Measurements from ENCODE around the gene RAB7B.

Gene RAB7B

DNA sequence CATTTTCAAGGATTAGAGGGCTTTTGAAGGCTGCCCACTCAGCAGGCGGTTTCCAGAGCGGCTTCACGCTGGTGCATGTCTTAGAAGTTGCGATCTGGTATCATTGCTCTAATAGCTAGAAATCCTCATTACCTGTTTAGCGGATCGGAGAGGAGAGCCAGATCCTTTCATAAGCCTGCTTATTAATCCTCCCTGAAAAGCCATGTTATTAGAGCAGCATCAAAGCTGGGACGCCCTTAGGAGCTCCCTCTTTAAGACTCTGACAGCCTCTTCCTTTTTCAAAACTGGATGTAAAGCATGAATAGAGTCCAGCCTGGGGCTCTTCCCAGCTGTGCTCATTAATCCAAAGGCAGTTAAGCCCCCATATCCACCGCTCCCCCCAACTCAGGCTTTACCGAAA, 34.4 kb upstream of the RAB7B start:
- Histone ChIP-seq H3K4me3 (replicated peaks; ENCODE audit: insufficient read depth, low read length) (no peak overlapping the region), H3K27me3 (ENCODE audit: insufficient read depth, poor library complexity, severe bottlenecking) (no peaks in the 10 kb centered on the region), H3K27ac (replicated peaks) (no peak overlapping the region)
- TF ChIP-seq, protein P1, sequence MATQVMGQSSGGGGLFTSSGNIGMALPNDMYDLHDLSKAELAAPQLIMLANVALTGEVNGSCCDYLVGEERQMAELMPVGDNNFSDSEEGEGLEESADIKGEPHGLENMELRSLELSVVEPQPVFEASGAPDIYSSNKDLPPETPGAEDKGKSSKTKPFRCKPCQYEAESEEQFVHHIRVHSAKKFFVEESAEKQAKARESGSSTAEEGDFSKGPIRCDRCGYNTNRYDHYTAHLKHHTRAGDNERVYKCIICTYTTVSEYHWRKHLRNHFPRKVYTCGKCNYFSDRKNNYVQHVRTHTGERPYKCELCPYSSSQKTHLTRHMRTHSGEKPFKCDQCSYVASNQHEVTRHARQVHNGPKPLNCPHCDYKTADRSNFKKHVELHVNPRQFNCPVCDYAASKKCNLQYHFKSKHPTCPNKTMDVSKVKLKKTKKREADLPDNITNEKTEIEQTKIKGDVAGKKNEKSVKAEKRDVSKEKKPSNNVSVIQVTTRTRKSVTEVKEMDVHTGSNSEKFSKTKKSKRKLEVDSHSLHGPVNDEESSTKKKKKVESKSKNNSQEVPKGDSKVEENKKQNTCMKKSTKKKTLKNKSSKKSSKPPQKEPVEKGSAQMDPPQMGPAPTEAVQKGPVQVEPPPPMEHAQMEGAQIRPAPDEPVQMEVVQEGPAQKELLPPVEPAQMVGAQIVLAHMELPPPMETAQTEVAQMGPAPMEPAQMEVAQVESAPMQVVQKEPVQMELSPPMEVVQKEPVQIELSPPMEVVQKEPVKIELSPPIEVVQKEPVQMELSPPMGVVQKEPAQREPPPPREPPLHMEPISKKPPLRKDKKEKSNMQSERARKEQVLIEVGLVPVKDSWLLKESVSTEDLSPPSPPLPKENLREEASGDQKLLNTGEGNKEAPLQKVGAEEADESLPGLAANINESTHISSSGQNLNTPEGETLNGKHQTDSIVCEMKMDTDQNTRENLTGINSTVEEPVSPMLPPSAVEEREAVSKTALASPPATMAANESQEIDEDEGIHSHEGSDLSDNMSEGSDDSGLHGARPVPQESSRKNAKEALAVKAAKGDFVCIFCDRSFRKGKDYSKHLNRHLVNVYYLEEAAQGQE (IDR thresholded peaks at IDR 0.05; ENCODE audit: insufficient replicate concordance, low read depth), result no peak
- TF ChIP-seq, protein P2, sequence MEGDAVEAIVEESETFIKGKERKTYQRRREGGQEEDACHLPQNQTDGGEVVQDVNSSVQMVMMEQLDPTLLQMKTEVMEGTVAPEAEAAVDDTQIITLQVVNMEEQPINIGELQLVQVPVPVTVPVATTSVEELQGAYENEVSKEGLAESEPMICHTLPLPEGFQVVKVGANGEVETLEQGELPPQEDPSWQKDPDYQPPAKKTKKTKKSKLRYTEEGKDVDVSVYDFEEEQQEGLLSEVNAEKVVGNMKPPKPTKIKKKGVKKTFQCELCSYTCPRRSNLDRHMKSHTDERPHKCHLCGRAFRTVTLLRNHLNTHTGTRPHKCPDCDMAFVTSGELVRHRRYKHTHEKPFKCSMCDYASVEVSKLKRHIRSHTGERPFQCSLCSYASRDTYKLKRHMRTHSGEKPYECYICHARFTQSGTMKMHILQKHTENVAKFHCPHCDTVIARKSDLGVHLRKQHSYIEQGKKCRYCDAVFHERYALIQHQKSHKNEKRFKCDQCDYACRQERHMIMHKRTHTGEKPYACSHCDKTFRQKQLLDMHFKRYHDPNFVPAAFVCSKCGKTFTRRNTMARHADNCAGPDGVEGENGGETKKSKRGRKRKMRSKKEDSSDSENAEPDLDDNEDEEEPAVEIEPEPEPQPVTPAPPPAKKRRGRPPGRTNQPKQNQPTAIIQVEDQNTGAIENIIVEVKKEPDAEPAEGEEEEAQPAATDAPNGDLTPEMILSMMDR (IDR thresholded peaks at IDR 0.05; ENCODE audit: insufficient read depth, low read length), result no peak
- TF ChIP-seq GABPA (IDR thresholded peaks at IDR 0.05; ENCODE audit: low read depth) (no peak), SPI1 (IDR thresholded peaks at IDR 0.05; ENCODE audit: borderline replicate concordance, low read depth) (no peak), POLR2AphosphoS5 (IDR thresholded peaks at IDR 0.05; ENCODE audit: low read depth) (no peak)
- DNase-seq (ENCODE audit: low read depth in 1 of 2, low spot score in 1 of 2), result no peak

DNA sequence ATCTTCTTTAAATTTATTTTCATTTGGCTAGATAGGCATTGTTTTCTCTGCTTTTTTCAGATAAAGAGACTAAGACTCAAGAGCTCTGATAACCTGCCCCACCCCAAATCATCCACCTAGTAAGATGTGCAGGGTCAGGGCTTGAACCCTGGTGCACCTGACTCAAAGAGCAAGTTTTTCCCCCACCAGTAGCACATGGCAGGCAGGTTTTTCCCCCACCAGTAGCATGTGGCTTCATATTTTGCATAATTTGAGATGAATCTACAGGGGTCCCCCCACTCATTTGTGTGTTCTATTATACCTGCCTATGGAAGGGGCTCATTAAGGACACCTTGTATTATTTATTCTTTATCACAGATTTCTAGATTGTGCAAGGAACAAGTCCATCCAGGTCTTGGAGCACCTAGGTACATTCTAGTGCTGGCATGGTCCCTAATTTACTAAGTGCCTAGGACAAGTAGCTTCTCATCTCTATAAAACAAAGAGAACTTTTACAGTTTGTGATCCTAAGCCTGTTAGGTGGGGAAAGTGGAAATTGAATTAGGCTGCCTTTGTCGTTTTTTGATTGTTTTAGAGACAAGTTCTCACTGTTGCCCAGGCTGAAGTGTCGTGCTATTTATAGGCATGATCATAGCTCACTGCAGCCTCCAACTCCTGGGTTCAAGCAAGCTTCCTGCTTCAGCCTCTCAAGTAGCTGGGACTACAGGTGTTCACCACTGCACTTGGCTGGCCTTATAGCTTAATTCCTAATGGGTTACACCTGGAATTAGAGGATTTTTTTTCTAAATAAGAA, 33.7 kb upstream of the RAB7B start:
- no peak overlapping the region for H3K27ac ChIP-seq (replicated peaks)
- no peak overlapping the region for H3K4me3 ChIP-seq (replicated peaks; ENCODE audit: insufficient read depth, low read length)
- no peaks in the 10 kb centered on the region for H3K27me3 ChIP-seq (ENCODE audit: insufficient read depth, poor library complexity, severe bottlenecking)
- no peak for DNase-seq (ENCODE audit: low read depth in 1 of 2, low spot score in 1 of 2)
- TF ChIP-seq, protein P2 (IDR thresholded peaks at IDR 0.05; ENCODE audit: insufficient read depth, low read length), result no peak
- TF ChIP-seq GABPA (IDR thresholded peaks at IDR 0.05; ENCODE audit: low read depth) (no peak), POLR2AphosphoS5 (IDR thresholded peaks at IDR 0.05; ENCODE audit: low read depth) (no peak)
- TF ChIP-seq, protein P1 (IDR thresholded peaks at IDR 0.05; ENCODE audit: insufficient replicate concordance, low read depth), result no peak

DNA sequence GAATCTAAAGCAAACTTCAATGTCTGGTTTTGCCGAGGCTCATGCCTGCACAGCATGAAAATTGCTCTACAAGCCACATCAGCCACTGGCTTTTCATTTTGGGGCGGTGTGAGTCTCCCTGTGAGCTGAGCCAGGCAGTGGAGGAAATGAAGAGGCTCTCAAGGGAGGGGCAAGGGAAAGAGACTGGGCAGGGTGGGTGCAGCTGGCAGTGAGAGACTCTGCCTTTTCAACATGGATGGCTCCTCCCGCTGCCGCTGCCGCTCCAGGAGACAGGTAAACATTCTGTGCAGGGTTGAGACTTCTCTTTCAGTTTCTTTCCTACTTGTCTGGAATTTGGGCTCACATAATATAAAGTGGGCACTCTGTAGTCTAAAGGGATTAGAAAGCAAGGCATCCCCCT, 31.8 kb upstream of the RAB7B start:
- no peaks in the 10 kb centered on the region for H3K27me3 ChIP-seq (ENCODE audit: insufficient read depth, poor library complexity, severe bottlenecking)
- no peak overlapping the region for H3K4me3 ChIP-seq (replicated peaks; ENCODE audit: insufficient read depth, low read length)
- TF ChIP-seq, protein P2 (IDR thresholded peaks at IDR 0.05; ENCODE audit: insufficient read depth, low read length), result no peak
- TF ChIP-seq POLR2AphosphoS5 (IDR thresholded peaks at IDR 0.05; ENCODE audit: low read depth) (no peak), GABPA (IDR thresholded peaks at IDR 0.05; ENCODE audit: low read depth) (no peak)
- H3K27ac ChIP-seq (replicated peaks), result no peak overlapping the region
- DNase-seq (ENCODE audit: low read depth in 1 of 2, low spot score in 1 of 2), result no peak

All from HL-60 (cell line).